ENCODE data around the gene NME3. TPM values are rescaled to one million over a fixed set of nuclear protein-coding genes. Genes with fewer than 3 reads are reported as not detected.

The NME3 gene
- total RNA-seq, 4 donors from 2014 or later = 35.3 to 208 (median 59.7) TPM

DNA sequence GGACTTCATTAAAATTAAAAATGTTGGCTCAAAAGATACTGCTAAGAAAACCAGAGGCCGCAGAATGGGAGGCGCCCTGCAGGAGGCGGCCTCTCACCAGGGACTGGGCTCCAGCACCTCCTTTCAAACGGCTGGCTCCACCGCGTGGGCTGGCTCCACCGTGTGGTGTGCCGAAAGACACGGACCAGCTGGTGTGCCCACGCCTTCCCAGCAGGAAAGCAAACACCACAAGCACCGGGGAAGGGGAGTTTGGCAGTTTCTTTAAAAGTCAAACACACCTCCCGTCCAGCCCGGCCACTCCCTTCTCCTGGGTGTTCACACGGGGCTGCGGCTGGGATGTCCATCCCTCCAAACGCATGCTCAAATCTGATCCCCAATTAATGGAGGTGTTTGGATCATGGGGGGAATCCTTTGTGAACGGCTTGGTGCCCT, 41.4 kb upstream of the NME3 start:
- H3K36me3 ChIP-seq = no peaks in the 10 kb centered on the region
- TF ChIP-seq CTCF (IDR thresholded peaks at IDR 0.05) (peak; percentile 39 to 51 (median 44)), POLR2A (IDR thresholded peaks at IDR 0.05) (no peak)
- no peaks in the 10 kb centered on the region for H3K27me3 ChIP-seq
- DNase-seq = peak in 1 of 2 donors; percentile 41
- H3K9me3 ChIP-seq = no peaks in the 10 kb centered on the region
- no peak overlapping the region for H3K27ac ChIP-seq
- H3K4me3 ChIP-seq = no peak overlapping the region
- intact Hi-C loops (cut with DNase I; ENCODE audit: low total_unique reads) = no loop called here
- no peaks in the 10 kb centered on the region for H3K4me1 ChIP-seq

- Histone ChIP-seq H3K36me3 (no peaks in the 10 kb centered on the region), H3K4me3 (no peak overlapping the region), H3K27me3 (no peaks in the 10 kb centered on the region), H3K27ac (no peak overlapping the region), H3K9me3 (no peaks in the 10 kb centered on the region), H3K4me1 (no peaks in the 10 kb centered on the region)
- DNase-seq = no peak
- no peak for TF ChIP-seq CTCF (IDR thresholded peaks at IDR 0.05)
- TF ChIP-seq POLR2A (IDR thresholded peaks at IDR 0.05) = no peak
- intact Hi-C loops (cut with DNase I; ENCODE audit: low total_unique reads) = no loop called here
Measured at GRCh38 chr16:1810536-1810935, 39.2 kb upstream of the NME3 start.

- TF ChIP-seq POLR2A (IDR thresholded peaks at IDR 0.05) = no peak
- no peak for TF ChIP-seq CTCF (IDR thresholded peaks at IDR 0.05)
- H3K4me3 ChIP-seq = no peak overlapping the region
- H3K27ac ChIP-seq = no peak overlapping the region
- H3K9me3 ChIP-seq = no peaks in the 10 kb centered on the region
- intact Hi-C loops (cut with DNase I; ENCODE audit: low total_unique reads) = no loop called here
- no peak for DNase-seq
- no peaks in the 10 kb centered on the region for H3K36me3 ChIP-seq
- H3K27me3 ChIP-seq = no peaks in the 10 kb centered on the region
- no peaks in the 10 kb centered on the region for H3K4me1 ChIP-seq
Measured at GRCh38 chr16:1810106-1810505, 38.8 kb upstream of the NME3 start.

GRCh38 chr16:1809281-1809801, 38.0 kb upstream of the NME3 start:
- Histone ChIP-seq H3K27ac (no peak overlapping the region), H3K36me3 (no peaks in the 10 kb centered on the region), H3K4me1 (no peaks in the 10 kb centered on the region), H3K9me3 (no peaks in the 10 kb centered on the region), H3K4me3 (no peak overlapping the region), H3K27me3 (no peaks in the 10 kb centered on the region)
- TF ChIP-seq POLR2A (IDR thresholded peaks at IDR 0.05) = no peak
- no peak for TF ChIP-seq CTCF (IDR thresholded peaks at IDR 0.05)
- intact Hi-C loops (cut with DNase I; ENCODE audit: low total_unique reads) = no loop called here
- DNase-seq = no peak

DNA sequence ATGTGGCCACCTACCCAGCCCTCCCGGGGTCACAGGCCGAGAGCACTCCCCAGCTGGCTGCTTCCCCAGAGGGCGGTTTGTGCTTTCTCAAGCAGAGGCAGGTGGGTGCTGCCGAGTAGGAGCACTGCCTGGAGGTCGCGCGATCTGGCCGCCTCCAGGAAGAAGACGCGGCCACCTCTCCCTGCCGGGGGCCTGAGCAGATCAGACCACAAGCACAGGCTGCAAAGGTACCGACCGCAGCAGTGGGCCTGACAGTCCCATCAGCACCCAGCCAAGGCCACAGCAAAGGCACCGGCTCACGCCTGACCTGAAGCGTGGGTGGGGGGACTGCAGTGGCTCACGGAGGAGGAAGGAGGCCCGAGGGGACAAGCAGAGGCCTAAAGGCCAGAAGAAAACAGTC, 37.3 kb upstream of the NME3 start:
- no peaks in the 10 kb centered on the region for H3K9me3 ChIP-seq
- no peaks in the 10 kb centered on the region for H3K27me3 ChIP-seq
- H3K4me1 ChIP-seq = no peaks in the 10 kb centered on the region
- no peak overlapping the region for H3K27ac ChIP-seq
- TF ChIP-seq POLR2A (IDR thresholded peaks at IDR 0.05) (no peak), CTCF (IDR thresholded peaks at IDR 0.05) (no peak)
- H3K4me3 ChIP-seq = no peak overlapping the region
- intact Hi-C loops (cut with DNase I; ENCODE audit: low total_unique reads) = no loop called here
- DNase-seq = no peak
- no peaks in the 10 kb centered on the region for H3K36me3 ChIP-seq
